Cardiac fibroblast (primary cell): ENCODE data around the gene GPR161.
A peak's percentile ranks its signal among the peaks of the same experiment; 100 is the strongest.
"Not testable (repeated sequence)": the region's sequence is repeated elsewhere in the genome, so short reads cannot be mapped to it uniquely, and the experiment has no call there.

Source experiments
- DNase-seq, 2 donors: peaks; one replicate each; pipeline versions ENCODE4 v3.0.0 to v3.0.0-alpha.2; 2010; ENCODE audit warnings: low read depth in 2 of 2
- H3K4me3 ChIP-seq, 2 donors: replicated peaks in 1 of 2; 1 replicate in 1 of 2; 2 replicates in 1 of 2; pipeline ENCODE4 v1.5.1; 2011; ENCODE audit warnings: low read depth in 2 of 2, low read length in 2 of 2, mild to moderate bottlenecking in 2 of 2, moderate library complexity in 1 of 2
- CTCF ChIP-seq: IDR thresholded peaks from one replicate; pipeline ENCODE4 v1.5.1; 2011; ENCODE audit warnings: low read depth, mild to moderate bottlenecking, low read length, inconsistent platforms

Gene GPR161

GRCh38 chr1:168136709-168137514 lies at the start of gene GPR161:
TSS of gene GPR161 (minus strand) at chr1:168136930. CDS start at chr1:168104850, 32,080 bp downstream.
- H3K4me3 ChIP-seq = peak within 1 kb of the TSS; percentile 82 to 84
- TF ChIP-seq CTCF = no peak
- peak; percentile 38 to 51 for DNase-seq

GRCh38 chr1:168181063-168181720 lies 44.5 kb upstream of the GPR161 start:
- not testable (repeated sequence) for H3K4me3 ChIP-seq, DNase-seq

- DNase-seq = no peak
- TF ChIP-seq CTCF = no peak
Measured at GRCh38 chr1:168180148-168180524, 43.4 kb upstream of the GPR161 start.

GRCh38 chr1:168179438-168180147 lies 42.9 kb upstream of the GPR161 start:
- no peak for TF ChIP-seq CTCF
- peak overlapping the region; percentile 89 to 91 for H3K4me3 ChIP-seq
- peak; percentile 31 to 43 for DNase-seq

More at GRCh38 chr1:168180148-168180524, 43.4 kb upstream of the GPR161 start:
- H3K4me3 ChIP-seq = peak overlapping the region; percentile 89 to 91

- peak within 1 kb of the TSS; percentile 89 to 91 for H3K4me3 ChIP-seq
- peak; percentile 55 for TF ChIP-seq CTCF
- DNase-seq = peak; percentile 99 to 100
Measured at GRCh38 chr1:168178638-168179437, 42.1 kb upstream of the GPR161 start, which contains the start of gene TIPRL. TSS of gene TIPRL (plus strand) at chr1:168178962. CDS start at chr1:168179078, 116 bp downstream.

- H3K4me3 ChIP-seq = no peak overlapping the region
- no peak for DNase-seq
- no peak for TF ChIP-seq CTCF
Measured at GRCh38 chr1:168178227-168178637, 41.5 kb upstream of the GPR161 start.
